Measurements from ENCODE around the gene AQP12B.
"Not testable (repeated sequence)": the region's sequence is repeated elsewhere in the genome, so short reads cannot be mapped to it uniquely, and the experiment has no call there.

DNA sequence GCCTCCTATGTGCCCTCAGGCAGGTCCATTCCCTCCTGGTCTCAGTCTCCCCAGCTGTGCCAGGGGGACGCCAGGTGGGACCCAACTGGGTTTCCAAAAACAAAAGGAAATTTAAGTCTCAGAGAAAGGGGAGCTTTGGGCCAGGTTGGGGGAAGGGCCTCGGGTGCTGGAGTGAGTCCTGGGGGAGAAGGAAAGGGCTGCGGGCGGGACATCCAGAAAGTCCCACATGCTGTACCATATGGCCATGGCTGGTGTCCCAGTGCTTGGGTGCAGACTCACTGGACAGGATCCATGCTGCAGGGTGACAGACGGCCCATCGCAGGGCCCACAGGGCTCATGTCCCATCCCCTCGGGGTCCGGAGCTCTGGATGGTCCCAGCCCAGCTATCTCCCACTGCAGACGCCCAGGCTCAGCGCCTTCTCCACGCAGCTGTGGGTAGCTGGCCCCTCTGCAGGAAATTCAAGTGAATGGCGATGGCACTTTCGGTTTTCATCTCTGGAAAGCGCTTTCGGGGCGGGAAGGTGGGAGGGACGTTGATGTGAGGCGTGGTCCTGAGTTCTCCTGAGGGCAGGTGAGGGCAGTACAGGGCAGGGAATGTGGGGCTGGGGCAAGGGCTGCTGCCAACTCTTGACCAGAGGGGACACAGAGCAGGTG is 7.9 kb upstream of the AQP12B start:
- TF ChIP-seq, protein P1, sequence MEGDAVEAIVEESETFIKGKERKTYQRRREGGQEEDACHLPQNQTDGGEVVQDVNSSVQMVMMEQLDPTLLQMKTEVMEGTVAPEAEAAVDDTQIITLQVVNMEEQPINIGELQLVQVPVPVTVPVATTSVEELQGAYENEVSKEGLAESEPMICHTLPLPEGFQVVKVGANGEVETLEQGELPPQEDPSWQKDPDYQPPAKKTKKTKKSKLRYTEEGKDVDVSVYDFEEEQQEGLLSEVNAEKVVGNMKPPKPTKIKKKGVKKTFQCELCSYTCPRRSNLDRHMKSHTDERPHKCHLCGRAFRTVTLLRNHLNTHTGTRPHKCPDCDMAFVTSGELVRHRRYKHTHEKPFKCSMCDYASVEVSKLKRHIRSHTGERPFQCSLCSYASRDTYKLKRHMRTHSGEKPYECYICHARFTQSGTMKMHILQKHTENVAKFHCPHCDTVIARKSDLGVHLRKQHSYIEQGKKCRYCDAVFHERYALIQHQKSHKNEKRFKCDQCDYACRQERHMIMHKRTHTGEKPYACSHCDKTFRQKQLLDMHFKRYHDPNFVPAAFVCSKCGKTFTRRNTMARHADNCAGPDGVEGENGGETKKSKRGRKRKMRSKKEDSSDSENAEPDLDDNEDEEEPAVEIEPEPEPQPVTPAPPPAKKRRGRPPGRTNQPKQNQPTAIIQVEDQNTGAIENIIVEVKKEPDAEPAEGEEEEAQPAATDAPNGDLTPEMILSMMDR (tag by site-specific recombination; IDR thresholded peaks at IDR 0.05), result not testable (repeated sequence)
- not testable (repeated sequence) for TF ChIP-seq ZNF837 (tag by site-specific recombination; IDR thresholded peaks at IDR 0.05); ZNF707 (tag by site-specific recombination; IDR thresholded peaks at IDR 0.05); KLF9 (tag by site-specific recombination; IDR thresholded peaks at IDR 0.05; ENCODE audit: low read depth); ZNF239 (tag by site-specific recombination; IDR thresholded peaks at IDR 0.05); ZNF354C (tag by site-specific recombination; IDR thresholded peaks at IDR 0.05; ENCODE audit: borderline replicate concordance, low read depth); ZFP41 (tag by site-specific recombination; IDR thresholded peaks at IDR 0.05; ENCODE audit: borderline replicate concordance); ZNF404 (tag by site-specific recombination; IDR thresholded peaks at IDR 0.05); ZNF571 (tag by site-specific recombination; IDR thresholded peaks at IDR 0.05); ZNF747 (tag by site-specific recombination; IDR thresholded peaks at IDR 0.05); RBAK (tag by site-specific recombination; IDR thresholded peaks at IDR 0.05)
- TF ChIP-seq, protein P2, sequence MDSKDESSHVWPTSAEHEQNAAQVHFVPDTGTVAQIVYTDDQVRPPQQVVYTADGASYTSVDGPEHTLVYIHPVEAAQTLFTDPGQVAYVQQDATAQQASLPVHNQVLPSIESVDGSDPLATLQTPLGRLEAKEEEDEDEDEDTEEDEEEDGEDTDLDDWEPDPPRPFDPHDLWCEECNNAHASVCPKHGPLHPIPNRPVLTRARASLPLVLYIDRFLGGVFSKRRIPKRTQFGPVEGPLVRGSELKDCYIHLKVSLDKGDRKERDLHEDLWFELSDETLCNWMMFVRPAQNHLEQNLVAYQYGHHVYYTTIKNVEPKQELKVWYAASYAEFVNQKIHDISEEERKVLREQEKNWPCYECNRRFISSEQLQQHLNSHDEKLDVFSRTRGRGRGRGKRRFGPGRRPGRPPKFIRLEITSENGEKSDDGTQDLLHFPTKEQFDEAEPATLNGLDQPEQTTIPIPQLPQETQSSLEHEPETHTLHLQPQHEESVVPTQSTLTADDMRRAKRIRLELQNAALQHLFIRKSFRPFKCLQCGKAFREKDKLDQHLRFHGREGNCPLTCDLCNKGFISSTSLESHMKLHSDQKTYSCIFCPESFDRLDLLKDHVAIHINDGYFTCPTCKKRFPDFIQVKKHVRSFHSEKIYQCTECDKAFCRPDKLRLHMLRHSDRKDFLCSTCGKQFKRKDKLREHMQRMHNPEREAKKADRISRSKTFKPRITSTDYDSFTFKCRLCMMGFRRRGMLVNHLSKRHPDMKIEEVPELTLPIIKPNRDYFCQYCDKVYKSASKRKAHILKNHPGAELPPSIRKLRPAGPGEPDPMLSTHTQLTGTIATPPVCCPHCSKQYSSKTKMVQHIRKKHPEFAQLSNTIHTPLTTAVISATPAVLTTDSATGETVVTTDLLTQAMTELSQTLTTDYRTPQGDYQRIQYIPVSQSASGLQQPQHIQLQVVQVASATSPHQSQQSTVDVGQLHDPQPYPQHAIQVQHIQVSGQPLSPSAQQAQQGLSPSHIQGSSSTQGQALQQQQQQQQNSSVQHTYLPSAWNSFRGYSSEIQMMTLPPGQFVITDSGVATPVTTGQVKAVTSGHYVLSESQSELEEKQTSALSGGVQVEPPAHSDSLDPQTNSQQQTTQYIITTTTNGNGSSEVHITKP (tag by site-specific recombination; IDR thresholded peaks at IDR 0.05), result not testable (repeated sequence)
- TF ChIP-seq, protein P3, sequence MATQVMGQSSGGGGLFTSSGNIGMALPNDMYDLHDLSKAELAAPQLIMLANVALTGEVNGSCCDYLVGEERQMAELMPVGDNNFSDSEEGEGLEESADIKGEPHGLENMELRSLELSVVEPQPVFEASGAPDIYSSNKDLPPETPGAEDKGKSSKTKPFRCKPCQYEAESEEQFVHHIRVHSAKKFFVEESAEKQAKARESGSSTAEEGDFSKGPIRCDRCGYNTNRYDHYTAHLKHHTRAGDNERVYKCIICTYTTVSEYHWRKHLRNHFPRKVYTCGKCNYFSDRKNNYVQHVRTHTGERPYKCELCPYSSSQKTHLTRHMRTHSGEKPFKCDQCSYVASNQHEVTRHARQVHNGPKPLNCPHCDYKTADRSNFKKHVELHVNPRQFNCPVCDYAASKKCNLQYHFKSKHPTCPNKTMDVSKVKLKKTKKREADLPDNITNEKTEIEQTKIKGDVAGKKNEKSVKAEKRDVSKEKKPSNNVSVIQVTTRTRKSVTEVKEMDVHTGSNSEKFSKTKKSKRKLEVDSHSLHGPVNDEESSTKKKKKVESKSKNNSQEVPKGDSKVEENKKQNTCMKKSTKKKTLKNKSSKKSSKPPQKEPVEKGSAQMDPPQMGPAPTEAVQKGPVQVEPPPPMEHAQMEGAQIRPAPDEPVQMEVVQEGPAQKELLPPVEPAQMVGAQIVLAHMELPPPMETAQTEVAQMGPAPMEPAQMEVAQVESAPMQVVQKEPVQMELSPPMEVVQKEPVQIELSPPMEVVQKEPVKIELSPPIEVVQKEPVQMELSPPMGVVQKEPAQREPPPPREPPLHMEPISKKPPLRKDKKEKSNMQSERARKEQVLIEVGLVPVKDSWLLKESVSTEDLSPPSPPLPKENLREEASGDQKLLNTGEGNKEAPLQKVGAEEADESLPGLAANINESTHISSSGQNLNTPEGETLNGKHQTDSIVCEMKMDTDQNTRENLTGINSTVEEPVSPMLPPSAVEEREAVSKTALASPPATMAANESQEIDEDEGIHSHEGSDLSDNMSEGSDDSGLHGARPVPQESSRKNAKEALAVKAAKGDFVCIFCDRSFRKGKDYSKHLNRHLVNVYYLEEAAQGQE (tag by site-specific recombination; IDR thresholded peaks at IDR 0.05), result not testable (repeated sequence)
- TF ChIP-seq, protein P4, sequence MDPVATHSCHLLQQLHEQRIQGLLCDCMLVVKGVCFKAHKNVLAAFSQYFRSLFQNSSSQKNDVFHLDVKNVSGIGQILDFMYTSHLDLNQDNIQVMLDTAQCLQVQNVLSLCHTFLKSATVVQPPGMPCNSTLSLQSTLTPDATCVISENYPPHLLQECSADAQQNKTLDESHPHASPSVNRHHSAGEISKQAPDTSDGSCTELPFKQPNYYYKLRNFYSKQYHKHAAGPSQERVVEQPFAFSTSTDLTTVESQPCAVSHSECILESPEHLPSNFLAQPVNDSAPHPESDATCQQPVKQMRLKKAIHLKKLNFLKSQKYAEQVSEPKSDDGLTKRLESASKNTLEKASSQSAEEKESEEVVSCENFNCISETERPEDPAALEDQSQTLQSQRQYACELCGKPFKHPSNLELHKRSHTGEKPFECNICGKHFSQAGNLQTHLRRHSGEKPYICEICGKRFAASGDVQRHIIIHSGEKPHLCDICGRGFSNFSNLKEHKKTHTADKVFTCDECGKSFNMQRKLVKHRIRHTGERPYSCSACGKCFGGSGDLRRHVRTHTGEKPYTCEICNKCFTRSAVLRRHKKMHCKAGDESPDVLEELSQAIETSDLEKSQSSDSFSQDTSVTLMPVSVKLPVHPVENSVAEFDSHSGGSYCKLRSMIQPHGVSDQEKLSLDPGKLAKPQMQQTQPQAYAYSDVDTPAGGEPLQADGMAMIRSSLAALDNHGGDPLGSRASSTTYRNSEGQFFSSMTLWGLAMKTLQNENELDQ (tag by site-specific recombination; IDR thresholded peaks at IDR 0.05; ENCODE audit: low read depth), result not testable (repeated sequence)

Measured in HEK293 (cell line).